DOHH2 (cell line): Measurements from ENCODE around the gene DENND4C.

Experiments used
- CTCF ChIP-seq: fragments of 200-600 bp; sonication (generic); IDR thresholded peaks from one replicate; pipeline ENCODE4 v1.5.1; 2014; ENCODE audit warnings: antibody characterized with exemption, mild to moderate bottlenecking, low read depth, low read length; ENCODE audit not compliant: poor library complexity, severe bottlenecking
- EZH2phosphoT487 ChIP-seq: fragments of 200-600 bp; sonication (generic); IDR thresholded peaks from 2 replicates; pipeline ENCODE4 v1.6.1; 2017; ENCODE audit warnings: borderline replicate concordance, mild to moderate bottlenecking, antibody characterized with exemption, low read length, moderate library complexity, mixed read lengths

- no peak for TF ChIP-seq CTCF
- no peak for TF ChIP-seq EZH2phosphoT487
Measured at GRCh38 chr9:19369107-19369506, 138.6 kb downstream of the DENND4C start.
